Measurements from ENCODE around the gene DMD. TPM values are rescaled to one million over a fixed set of nuclear protein-coding genes. Genes with fewer than 3 reads are reported as not detected.

DMD gene
- total RNA-seq, 1 donor from 2014 or later, result 5.1 TPM

- ATAC-seq, result no peak
These were observed 1630.6 kb downstream of the DMD start for GRCh38 chrX:31580726-31581125.

- ATAC-seq, result no peak
These were observed 1631.1 kb downstream of the DMD start for GRCh38 chrX:31580227-31580626.

DNA sequence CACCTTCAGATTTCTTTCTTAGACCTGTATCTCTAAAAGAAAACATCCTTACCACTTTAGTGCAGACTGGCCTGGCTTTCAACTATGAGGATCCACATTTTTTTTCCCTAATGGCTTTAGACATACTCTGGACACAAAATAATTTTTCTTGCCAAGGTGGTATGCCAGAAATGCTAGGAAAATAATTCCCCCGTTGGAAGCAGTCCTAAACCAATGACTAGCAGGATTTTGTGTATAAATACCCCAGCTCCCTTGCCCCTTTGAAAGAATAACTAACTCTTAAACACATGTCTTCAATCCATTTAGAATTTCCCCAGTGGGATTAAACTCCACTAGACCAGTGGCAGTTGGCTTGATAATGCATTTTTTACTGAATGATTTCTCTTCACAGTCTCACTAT lies 1639.0 kb downstream of the DMD start:
- ATAC-seq, result no peak

DNA sequence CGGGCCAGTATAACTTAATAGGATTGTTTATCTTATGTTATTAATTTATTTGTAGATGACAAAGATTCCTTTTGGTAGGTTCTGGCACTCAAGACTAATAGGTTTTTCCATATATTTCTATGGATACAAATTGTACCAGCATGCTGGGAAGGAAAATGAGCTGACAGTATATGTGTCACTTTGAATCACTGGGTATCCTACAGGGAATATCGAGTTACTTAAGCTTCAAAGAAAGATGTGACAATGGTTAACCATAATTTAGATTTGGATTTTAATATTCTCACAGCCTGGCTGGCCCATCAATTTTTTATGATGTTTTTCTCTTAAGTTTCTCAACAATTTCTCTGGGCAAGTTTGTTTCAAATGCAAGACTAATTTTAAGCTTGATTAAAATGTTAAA lies 1640.7 kb downstream of the DMD start:
- ATAC-seq, result no peak

GRCh38 chrX:31563792-31564191 lies 1647.6 kb downstream of the DMD start:
- ATAC-seq, result no peak

DNA sequence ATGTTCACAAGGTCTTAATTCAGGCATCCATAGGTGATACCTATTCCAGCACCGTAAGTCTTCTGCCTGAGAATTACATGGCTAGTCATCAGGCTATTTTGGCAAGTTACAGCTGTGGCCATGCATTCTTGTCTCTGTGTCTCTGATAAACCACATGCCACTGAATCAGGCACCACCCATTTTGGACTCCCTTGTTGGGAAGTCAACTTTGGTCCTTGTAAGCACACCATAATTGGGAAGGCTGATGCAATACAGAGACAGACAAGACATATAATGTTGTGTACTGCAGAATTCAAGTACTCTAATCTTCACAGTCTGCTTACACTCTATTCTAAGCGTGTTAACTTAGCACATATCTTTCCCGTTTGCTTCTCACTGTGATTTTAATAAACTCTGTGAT lies 1655.8 kb downstream of the DMD start:
- ATAC-seq, result no peak

GRCh38 chrX:31551913-31552312 lies 1659.4 kb downstream of the DMD start:
- no peak for ATAC-seq

DNA sequence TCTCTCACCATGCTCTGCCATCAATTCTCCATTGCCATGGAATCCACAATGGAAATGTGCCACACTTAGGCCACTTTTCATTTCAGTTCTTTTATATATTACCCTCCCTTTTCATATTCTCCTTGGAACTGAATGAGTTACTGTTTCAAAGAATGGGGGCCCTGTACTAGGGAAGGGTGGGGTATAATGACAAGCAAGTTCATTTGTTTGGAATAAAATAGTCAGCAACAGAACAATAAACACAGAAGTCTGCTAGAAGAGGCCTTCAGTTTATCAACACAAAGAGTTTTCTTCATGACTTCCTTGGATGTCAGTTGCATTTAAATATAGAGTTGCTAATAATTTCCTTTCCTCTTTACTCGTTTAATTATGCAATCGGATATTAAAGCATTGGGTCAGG lies 1661.2 kb downstream of the DMD start:
- no peak for ATAC-seq

- no peak for ATAC-seq
These were observed 1663.5 kb downstream of the DMD start for GRCh38 chrX:31547816-31548215.

- ATAC-seq, result no peak
These were observed 1663.9 kb downstream of the DMD start for GRCh38 chrX:31547416-31547815.

DNA sequence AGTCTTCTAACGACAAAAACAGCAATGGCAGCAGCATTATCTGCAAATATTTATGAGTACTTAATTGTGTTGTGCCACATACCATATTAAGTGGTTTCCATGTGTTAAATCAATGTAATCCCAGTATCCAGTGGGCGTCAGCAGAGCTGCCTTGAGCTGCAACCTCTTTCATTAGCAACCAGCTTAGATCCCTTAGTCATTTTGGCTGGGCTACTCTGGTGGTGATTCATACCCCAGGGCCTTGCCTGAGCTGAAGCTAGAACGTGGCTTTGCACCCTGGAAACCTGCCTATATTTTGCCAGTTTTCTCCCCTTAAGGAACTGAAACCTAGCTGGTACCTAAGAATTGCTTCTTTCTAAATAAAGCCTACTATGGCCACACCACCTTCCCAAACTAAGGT lies 1665.2 kb downstream of the DMD start:
- peak; percentile 86 for ATAC-seq

DNA sequence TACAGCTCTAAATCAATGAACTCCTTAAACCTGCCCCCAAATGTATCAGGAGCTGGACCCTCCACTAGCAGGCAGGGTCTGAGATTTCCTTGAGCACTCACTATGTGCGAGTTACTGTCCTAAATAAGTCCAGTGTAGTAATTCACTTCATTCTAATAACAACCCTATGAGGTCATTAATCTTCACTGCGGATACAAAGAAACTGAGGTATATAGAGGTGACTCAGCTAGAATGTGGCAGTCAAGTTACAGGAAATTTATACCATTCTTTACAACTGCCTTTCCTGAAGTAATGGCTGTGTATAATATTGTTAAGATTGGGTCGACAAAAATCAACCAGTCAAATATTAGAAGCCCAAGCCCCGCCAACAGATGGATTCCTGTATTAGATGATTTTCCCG lies 1665.6 kb downstream of the DMD start:
- ATAC-seq, result peak; percentile 32

DNA sequence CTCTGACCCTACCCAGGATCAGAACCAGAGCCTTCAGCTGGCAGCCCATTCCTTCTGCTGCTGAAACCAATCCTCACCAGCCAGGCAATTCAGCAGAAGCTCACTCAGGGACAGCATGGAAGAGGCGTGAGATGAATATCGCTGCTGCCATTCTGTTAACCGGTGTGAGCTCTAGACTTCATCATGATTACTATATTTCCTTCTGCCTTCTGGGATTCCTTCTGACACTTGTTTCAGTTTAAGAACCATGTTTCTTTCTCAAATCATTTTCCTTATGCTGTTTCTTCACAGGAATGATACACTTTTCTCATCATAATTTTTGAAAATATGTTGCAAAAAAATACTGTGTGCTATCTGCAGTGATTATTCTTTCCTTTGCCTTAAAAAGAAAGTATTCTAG lies 1666.2 kb downstream of the DMD start:
- ATAC-seq, result no peak

GRCh38 chrX:31543634-31544033 lies 1667.7 kb downstream of the DMD start:
- no peak for ATAC-seq

- ATAC-seq, result no peak
These were observed 1668.8 kb downstream of the DMD start for GRCh38 chrX:31542566-31542965.

DNA sequence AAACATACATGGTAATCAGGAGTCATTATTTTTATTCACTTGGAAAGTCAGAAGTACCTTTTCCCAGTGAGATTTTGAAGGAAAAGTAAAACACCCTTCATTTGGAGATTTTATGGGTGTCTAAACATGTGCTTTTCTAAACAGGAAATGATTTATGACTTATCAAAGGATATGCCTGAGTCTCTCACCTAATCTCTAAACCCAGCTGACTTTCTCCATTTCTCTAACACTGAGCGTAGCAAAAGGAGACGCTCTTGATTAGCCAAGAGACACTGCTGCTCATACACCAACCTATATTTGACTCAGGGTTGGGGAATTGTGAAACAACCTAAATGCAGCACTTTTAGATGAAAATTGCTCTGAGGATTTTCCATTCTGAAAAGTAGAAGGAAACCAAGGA lies 1671.0 kb downstream of the DMD start:
- no peak for ATAC-seq

DNA sequence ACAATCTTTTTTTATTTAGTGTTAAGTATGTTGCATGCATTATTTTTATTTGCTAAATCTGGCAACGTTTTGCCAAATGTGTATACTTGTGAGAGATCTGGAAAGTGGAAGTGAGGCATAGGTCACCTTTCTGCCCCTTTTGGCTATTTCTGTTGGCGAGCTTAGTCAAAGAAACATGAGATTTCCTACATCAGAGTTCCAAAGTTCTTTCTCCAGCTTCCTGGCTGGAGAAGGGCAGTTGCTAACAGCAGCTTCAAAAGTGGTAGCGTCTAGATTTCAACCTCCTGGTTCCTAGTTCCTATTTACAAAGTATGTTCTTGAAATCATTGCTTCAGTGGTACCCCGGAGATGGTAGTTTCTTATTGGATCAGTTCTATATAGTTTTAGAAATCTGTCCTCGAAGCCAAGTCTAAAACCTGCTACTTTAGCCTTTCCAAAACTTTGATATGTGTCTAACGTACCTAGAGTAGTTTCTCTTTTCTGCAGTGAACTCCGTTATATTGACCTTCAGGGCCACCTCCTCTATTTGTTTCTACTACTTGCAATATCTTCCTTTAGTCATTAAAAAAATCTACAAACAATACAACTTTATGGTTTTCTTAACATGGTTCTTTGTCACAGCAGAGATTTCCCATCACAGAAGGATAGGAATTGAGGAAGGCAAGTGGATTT lies 1683.8 kb downstream of the DMD start:
- no peak for ATAC-seq

GRCh38 chrX:31523884-31524536 lies 1687.3 kb downstream of the DMD start:
- ATAC-seq, result no peak

DNA sequence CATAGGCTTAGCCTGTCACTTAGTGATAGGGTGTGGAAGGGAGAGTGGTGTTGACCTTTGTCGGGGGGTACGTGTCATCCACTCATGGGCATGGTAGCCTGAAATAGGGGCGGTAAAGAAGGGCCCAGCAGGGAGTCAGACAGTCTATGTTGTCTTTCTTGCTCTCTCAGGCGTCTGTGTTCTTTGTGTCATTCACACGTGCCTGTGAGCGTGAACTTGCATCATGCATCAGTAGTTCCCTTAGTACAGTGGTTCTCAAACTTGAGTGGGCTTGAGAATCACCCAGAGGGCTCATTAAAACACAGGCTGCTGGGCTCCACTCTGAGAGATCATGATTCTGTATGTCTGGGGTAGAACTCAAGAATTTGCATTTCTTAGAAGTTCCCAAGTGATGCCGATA lies 1688.6 kb downstream of the DMD start:
- ATAC-seq, result no peak

DNA sequence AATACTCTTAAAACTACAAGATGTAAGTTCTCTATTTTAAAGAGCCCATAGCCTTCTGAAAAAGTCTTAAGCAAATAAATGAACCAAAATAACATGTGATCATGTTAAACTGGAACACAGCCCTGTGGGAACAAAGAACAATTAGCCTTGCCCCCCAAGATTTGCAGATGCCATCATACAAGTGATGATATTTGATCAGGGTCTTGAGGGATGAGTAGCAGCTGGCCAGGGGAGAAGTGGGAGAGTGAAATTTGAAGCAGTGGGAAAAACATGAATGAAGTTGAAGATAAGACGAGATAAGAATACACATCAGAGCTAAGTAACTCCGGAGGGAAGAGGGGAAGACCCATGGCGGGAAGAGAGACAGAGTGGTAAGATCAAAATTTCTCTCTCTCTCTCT lies 1689.4 kb downstream of the DMD start:
- ATAC-seq, result no peak

- ATAC-seq, result no peak
These were observed 1694.8 kb downstream of the DMD start for GRCh38 chrX:31516527-31516926.

DNA sequence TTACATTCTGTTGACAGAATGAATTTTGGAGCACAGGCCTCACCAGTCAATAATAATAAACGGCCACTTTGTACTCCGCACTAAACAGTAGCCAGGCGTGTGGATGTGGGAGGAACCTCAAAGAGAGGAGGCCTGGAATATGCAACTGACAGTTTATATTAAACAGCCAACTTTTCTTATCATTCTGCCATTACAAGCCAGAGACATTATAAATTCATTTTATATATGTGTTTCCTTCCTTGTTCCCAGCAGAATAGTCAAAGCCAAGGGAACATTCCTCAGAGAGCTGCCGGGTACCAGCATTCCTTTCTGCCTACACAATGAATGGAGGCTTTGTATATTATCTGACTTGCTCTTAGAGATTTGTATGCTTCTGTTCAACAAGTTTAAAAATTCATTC lies 1703.0 kb downstream of the DMD start:
- no peak for ATAC-seq

DNA sequence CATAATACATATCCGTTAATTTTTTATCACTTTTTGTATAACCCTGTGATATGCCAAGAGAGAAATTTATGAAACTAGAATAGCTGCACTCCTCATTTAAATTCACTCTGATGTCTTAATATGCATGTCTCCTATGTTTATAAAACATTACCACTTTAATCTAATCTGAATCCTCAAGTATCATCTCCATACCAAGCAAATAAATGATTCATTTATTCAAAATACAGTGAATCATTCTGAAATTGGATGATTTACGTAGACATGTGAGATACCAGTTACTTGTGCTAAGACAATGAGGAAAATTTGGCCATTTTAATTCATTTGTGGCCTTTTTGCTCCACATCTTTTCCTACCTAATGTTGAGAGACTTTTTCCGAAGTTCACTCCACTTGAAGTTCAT lies 1704.4 kb downstream of the DMD start:
- no peak for ATAC-seq

DNA sequence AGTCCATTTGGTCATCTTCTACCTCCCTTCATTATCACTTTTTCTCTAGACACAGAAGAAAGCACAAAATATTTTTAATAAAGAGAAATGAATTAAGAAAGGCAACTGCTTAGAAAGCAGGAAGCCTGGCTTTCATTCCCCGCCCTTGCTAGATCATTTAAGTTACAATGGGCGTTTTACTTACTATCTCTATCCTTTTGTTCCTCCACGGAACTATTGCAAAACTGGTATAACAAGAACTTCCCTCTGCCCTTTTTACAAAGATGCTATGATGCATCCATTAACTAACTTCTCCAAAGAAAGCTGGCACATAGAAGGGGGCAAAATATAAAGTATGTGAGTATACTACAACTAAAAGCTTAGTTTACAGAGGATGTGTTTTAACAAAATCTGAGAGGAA lies 1705.0 kb downstream of the DMD start:
- ATAC-seq, result no peak

GRCh38 chrX:31500921-31501320 lies 1710.4 kb downstream of the DMD start:
- ATAC-seq, result no peak

Measured in esophagus mucosa (tissue), 1 donor.